Stomach (tissue), 19 donors: Measurements from ENCODE around the gene PALM3. TPM values are rescaled to one million over a fixed set of nuclear protein-coding genes. Genes with fewer than 3 reads are reported as not detected.

Experiments
- DNase-seq, 2 donors: peaks; one replicate each; pipeline versions ENCODE4 v3.0.0 to v3.0.0-alpha.2; 2013 to 2019
- H3K27ac ChIP-seq, 5 donors: fragments of 200-600 bp in 4 of 5; sonication (generic) in 4 of 5; one replicate each; pipeline ENCODE4 v1.5.1; 2013 to 2019; ENCODE audit warnings: mild to moderate bottlenecking in 1 of 5, moderate library complexity in 1 of 5
- H3K27me3 ChIP-seq, 3 donors: fragments of 200-600 bp; sonication (generic); one replicate each; pipeline ENCODE4 v1.5.1; 2017 to 2019; ENCODE audit warnings: mixed run types in 1 of 3
- H3K36me3 ChIP-seq, 4 donors: fragments of 200-600 bp; sonication (generic); 1 replicate in 3 of 4; 2 replicates in 1 of 4; pipeline ENCODE4 v1.5.1; 2016 to 2019
- H3K4me1 ChIP-seq, 4 donors: fragments of 200-600 bp; sonication (generic); one replicate each; pipeline ENCODE4 v1.5.1; 2016 to 2019
- H3K4me3 ChIP-seq, 4 donors: fragments of 200-600 bp; sonication (generic) in 3 of 4; one replicate each; pipeline ENCODE4 v1.5.1; 2016 to 2019; ENCODE audit warnings: mild to moderate bottlenecking in 1 of 4
- H3K9me3 ChIP-seq, 4 donors: fragments of 200-600 bp; sonication (generic); one replicate each; pipeline ENCODE4 v1.5.1; 2016 to 2019
- EP300 ChIP-seq: sonication (generic); formaldehyde crosslinking; IDR thresholded peaks from one replicate; pipeline ENCODE4 v1.6.1; 2017; ENCODE audit warnings: antibody characterized with exemption
- POLR2A ChIP-seq, 4 donors: fragments of 450-650 bp; IDR thresholded peaks; one replicate each; pipeline ENCODE4 v1.6.1; 2016; ENCODE audit warnings: antibody characterized with exemption in 4 of 4, control low read depth in 2 of 4, mild to moderate bottlenecking in 1 of 4, moderate library complexity in 1 of 4
- POLR2AphosphoS5 ChIP-seq, 3 donors: sonication (generic); formaldehyde crosslinking; IDR thresholded peaks; one replicate each; pipeline ENCODE4 v1.6.1; 2016; ENCODE audit warnings: antibody characterized with exemption in 3 of 3
- WGBS, 5 donors: extraction: QIAGEN DNeasy Blood & Tissue Kit in 3 of 5; methylation state at CpG; one replicate each; pipeline versions ENCODE4 v1.1.5 to v1.1.7; 2013 to 2018; 5-methylcytosine and 5-hydroxymethylcytosine counted together
- intact Hi-C: fragments of 100-400 bp; cut with DNase I; formaldehyde crosslinking; loops from one replicate; pipeline ENCODE4 v1.15.1; 2023; ENCODE audit warnings: low total_unique reads
- long read RNA-seq, 10 donors: transcript quantifications; one replicate each; lab custom pipeline, GENCODE V29; 2026
- polyA plus RNA-seq, 3 donors: library from polyadenylated mRNA; stranded (reverse); fragments of 200-250 nt; gene quantifications; one replicate each; pipeline ENCODE4 v1.2.3, GENCODE V29; 2013
- total RNA-seq, 5 donors: library from RNA; depleted of rRNA; stranded (reverse); fragments of >200 nt; gene quantifications; one replicate each; pipeline versions ENCODE4 v1.1.0 to v1.2.3, GENCODE V29; 2014 to 2016
- TF ChIP-seq, protein P1 (sequence below), 7 experiments: fragments of 450-650 bp in 4 of 7; fragments of 200-600 bp in 3 of 7; sonication (generic) in 3 of 7; IDR thresholded peaks; one replicate each; pipeline ENCODE4 v1.5.1; 2016 to 2019; ENCODE audit warnings: antibody characterized with exemption in 7 of 7, control low read depth in 2 of 7, mild to moderate bottlenecking in 1 of 7
- donor health status: healthy with polysubstance abuse.
- donor health status: Bipolar disorder and iron deficiency.
- donor health status: healthy.

The PALM3 gene, protein sequence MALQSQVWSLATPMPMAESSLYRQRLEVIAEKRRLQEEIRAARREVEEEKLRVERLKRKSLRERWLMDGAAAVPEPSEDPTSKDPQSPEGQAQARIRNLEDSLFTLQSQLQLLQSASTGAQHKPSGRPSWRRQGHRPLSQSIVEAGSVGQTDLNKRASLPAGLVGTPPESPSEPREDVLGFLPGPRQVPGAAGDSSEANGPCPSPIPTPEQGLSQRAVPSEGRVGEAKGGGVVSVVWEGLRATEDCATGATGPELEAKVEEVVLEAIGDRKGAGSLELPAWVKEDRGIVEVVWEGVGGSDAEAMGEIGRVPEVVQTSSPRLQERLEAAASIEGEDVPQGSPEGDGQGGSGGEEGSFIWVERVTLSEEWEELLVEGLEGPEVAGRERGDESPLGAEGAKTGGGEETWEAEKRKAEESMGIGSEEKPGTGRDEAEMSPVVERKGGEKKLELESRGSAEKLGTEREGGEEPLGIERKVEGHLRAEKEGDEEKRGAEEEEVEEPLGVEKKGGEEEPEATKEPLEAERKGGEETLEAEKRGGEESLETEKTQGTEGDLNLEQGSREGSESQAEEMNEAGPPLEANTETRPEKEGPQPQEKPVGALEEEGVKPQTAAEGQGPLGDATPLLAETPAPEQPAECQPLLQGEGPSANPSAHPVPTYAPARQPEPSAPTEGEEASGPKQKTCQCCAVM
- 100 to 1,000 TPM in 1 of 5 donors, 10 to 100 TPM in 2, 1 to 10 TPM in 2; 4.2 to 100 (median 12.2) TPM for total RNA-seq
- polyA plus RNA-seq, result 100 to 1,000 TPM in 1 of 3 donors, 10 to 100 TPM in 2; 20.7 to 141 (median 22.5) TPM
- long read RNA-seq, donor 1, result 0 reads
- long read RNA-seq, donor 2, result 0 reads
- long read RNA-seq, donor 3, partial matches to known transcripts, result 0 of 1 reads
- long read RNA-seq, donor 3, other reads (novel, unspliced or antisense), result 0 of 1 reads
- long read RNA-seq, donor 4, result 0 reads
- long read RNA-seq, donor 5, result 0 reads
- long read RNA-seq, donor 6, partial matches to known transcripts, result 0 of 3 reads
- long read RNA-seq, donor 6, other reads (novel, unspliced or antisense), result 0 of 3 reads
- long read RNA-seq, donor 7, result 0 reads
- long read RNA-seq, donor 8, result 0 reads
- long read RNA-seq, donor 9, result 0 reads
- long read RNA-seq, donor 10, result 0 reads

DNA sequence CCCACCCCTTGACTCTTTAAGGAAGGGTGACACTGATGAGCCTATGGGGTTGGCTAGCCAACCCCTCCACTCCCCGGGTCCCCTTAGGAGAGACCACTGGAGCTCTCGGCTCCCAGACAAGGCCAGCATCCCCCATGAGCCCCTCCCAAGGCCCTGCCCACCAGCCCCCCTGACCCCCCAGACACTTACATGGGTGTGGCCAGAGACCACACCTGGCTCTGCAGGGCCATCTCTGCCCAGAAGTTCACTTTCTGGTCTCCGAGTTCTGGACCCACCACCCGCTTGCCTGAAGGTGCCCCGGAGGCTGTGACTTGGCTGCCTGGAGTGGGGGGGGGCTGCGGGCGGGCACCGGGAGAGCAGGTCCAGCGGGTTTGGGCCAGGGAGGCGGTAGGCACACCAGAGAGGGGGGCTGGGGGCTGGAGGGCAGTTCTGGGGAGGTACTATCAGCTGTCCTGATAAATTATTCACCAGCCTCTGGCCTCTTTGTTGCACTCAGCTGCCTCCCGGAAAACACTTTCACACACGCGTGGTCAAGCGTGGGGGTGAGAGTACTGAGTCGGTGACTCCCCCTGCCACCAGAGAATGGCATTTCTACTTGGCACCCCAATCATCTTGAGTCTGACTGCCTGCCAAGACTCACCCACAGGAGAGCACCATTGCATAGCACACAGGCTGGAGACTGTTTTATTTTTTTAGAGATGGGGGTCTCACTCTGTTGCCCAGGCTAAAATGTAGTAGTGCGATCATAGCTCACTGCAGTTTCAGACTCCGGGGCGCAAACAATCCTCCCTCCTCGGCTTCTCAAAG lies at the start of gene PALM3:
PALM3 (minus strand) TSS at position 326 of the 807 bp plus-strand sequence; CDS start at position 230, 96 bp downstream.
- peaks cover 0 to 58% (median 13%) of the 10 kb centered on the region in 3 donors for H3K27me3 ChIP-seq
- TF ChIP-seq, protein P1, sequence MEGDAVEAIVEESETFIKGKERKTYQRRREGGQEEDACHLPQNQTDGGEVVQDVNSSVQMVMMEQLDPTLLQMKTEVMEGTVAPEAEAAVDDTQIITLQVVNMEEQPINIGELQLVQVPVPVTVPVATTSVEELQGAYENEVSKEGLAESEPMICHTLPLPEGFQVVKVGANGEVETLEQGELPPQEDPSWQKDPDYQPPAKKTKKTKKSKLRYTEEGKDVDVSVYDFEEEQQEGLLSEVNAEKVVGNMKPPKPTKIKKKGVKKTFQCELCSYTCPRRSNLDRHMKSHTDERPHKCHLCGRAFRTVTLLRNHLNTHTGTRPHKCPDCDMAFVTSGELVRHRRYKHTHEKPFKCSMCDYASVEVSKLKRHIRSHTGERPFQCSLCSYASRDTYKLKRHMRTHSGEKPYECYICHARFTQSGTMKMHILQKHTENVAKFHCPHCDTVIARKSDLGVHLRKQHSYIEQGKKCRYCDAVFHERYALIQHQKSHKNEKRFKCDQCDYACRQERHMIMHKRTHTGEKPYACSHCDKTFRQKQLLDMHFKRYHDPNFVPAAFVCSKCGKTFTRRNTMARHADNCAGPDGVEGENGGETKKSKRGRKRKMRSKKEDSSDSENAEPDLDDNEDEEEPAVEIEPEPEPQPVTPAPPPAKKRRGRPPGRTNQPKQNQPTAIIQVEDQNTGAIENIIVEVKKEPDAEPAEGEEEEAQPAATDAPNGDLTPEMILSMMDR (IDR thresholded peaks at IDR 0.05), result no peak
- TF ChIP-seq POLR2AphosphoS5 (IDR thresholded peaks at IDR 0.05), result peak in 2 of 3 donors; percentile 2 to 50
- peak in 1 of 4 donors; percentile 32 for TF ChIP-seq POLR2A (IDR thresholded peaks at IDR 0.05)
- H3K36me3 ChIP-seq, result no peaks in the 10 kb centered on the region
- no peaks in the 10 kb centered on the region for H3K9me3 ChIP-seq
- intact Hi-C loops, result no loop called here
- peak within 1 kb of the TSS; percentile 67 to 90 (median 87) for H3K27ac ChIP-seq
- H3K4me3 ChIP-seq, result peak within 1 kb of the TSS; percentile 31 to 54 (median 48)
- peaks cover 23 to 48% (median 42%) of the 10 kb centered on the region in 4 donors for H3K4me1 ChIP-seq
- WGBS, 5 donors, result 16 to 49% (median 29%) methylated on average over 11 to 19 of the region's 19 CpGs
- peak; percentile 90 to 91 for DNase-seq

DNA sequence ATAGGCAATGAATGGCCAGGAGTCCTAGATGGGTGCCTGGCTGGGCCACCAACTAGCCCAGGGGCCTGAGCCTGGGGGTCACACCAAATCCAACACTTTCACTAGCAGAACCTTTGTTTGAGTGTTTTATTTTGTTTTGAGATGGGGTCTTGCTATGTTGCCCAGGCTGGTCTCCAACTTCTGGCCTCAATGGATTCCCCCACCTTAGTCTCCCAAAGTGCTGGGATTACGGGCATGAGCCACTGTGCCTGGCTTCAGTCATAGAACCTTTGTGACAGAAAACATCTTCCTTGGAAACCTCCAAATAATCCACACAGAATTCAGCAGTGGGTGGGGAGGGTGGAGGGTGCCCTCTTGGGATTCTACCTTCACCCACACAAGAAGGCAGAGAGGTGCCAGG lies 49.6 kb upstream of the PALM3 start:
- no peak overlapping the region for H3K4me3 ChIP-seq
- H3K27ac ChIP-seq, result peak overlapping the region in 3 of 5 donors; percentile 84 to 99 (median 97)
- H3K36me3 ChIP-seq, result peaks cover 6 to 24% (median 18%) of the 10 kb centered on the region in 4 donors
- WGBS, 5 donors, result 79 to 100% (median 98%) methylated on average over 1 of the region's 1 CpG
- intact Hi-C loops, result no loop called here
- H3K4me1 ChIP-seq, result peaks cover 41 to 78% (median 56%) of the 10 kb centered on the region in 4 donors
- H3K27me3 ChIP-seq, result no peaks in the 10 kb centered on the region
- no peak for DNase-seq
- TF ChIP-seq POLR2A (IDR thresholded peaks at IDR 0.05), result no peak
- H3K9me3 ChIP-seq, result no peaks in the 10 kb centered on the region

DNA sequence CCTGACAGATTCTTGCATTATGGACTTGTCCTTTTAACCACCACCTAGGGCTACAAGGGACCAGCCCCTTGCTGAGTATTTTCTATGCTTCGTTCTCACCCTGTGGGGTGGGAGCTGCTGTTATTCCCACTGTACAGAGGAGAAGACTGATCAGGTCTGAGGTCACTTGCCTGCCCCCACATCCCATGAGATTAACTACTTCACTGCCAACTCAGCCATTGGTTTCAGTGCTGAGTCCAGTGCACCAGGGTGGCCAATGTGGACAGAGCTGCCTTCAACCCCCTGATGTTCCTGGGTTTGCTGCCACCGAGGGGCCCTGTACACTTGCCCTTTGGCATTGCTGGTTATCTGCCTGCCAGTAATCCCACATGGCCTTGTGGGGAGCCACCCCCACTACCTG lies 48.8 kb upstream of the PALM3 start:
- H3K4me1 ChIP-seq, result peaks cover 33 to 70% (median 48%) of the 10 kb centered on the region in 4 donors
- 58 to 78% (median 73%) methylated on average over 2 of the region's 2 CpGs for WGBS, 5 donors

More for the DNA sequence above, 48.8 kb upstream of the PALM3 start:
- Histone ChIP-seq H3K27me3 (no peaks in the 10 kb centered on the region), H3K36me3 (peaks cover 13 to 33% (median 26%) of the 10 kb centered on the region in 4 donors), H3K4me3 (no peak overlapping the region), H3K9me3 (no peaks in the 10 kb centered on the region), H3K27ac (no peak overlapping the region)
- TF ChIP-seq, protein P1 (IDR thresholded peaks at IDR 0.05), result no peak
- TF ChIP-seq EP300 (no peak), POLR2AphosphoS5 (IDR thresholded peaks at IDR 0.05) (no peak), POLR2A (IDR thresholded peaks at IDR 0.05) (no peak)
- intact Hi-C loops, result no loop called here
- DNase-seq, result no peak
